BLaER1 (cell line): ENCODE measurements around the gene SLC35A5.
A peak's percentile ranks its signal among the peaks of the same experiment; 100 is the strongest.
"Not testable (repeated sequence)": the region's sequence is repeated elsewhere in the genome, so short reads cannot be mapped to it uniquely, and the experiment has no call there.

Source experiments
- H3K27ac ChIP-seq: shearing (Covaris generic); formaldehyde crosslinking; 2 replicates; pipeline ENCODE4 v1.8.1; 2022
- H3K27me3 ChIP-seq: shearing (Covaris generic); formaldehyde crosslinking; 2 replicates; pipeline ENCODE4 v1.8.1; 2022
- H3K36me3 ChIP-seq: shearing (Covaris generic); formaldehyde crosslinking; 2 replicates; pipeline ENCODE4 v1.8.1; 2022
- H3K4me1 ChIP-seq: shearing (Covaris generic); formaldehyde crosslinking; 2 replicates; pipeline ENCODE4 v1.8.1; 2022
- H3K4me2 ChIP-seq: shearing (Covaris generic); formaldehyde crosslinking; 2 replicates; pipeline ENCODE4 v1.8.1; 2022
- H3K4me3 ChIP-seq: shearing (Covaris generic); formaldehyde crosslinking; 2 replicates; pipeline ENCODE4 v1.8.1; 2022
- H3K9ac ChIP-seq: shearing (Covaris generic); formaldehyde crosslinking; 2 replicates; pipeline ENCODE4 v1.8.1; 2022
- H3K9me3 ChIP-seq: shearing (Covaris generic); formaldehyde crosslinking; 2 replicates; pipeline ENCODE4 v1.8.1; 2022
- H4K20me1 ChIP-seq: shearing (Covaris generic); formaldehyde crosslinking; 2 replicates; pipeline ENCODE4 v1.8.1; 2022
- Cebpa-rat ChIP-seq: shearing (Covaris generic); IDR thresholded peaks from 2 replicates; pipeline ENCODE4 v1.8.1; 2022

SLC35A5 gene

GRCh38 chr3:112561734-112562529 lies at the start of gene SLC35A5, which contains the start of gene ATG3:
Gene SLC35A5, plus strand, starts transcription at chr3:112562045. Its CDS starts 1,359 bp downstream, at chr3:112563404.
Gene ATG3, minus strand, starts transcription at chr3:112561962. Its CDS starts 434 bp downstream, at chr3:112561528.
- H3K27me3 ChIP-seq, result no peaks in the 10 kb centered on the region
- H3K9ac ChIP-seq, result peak within 1 kb of the TSS; percentile 92
- peak within 1 kb of the TSS; percentile 95 for H3K4me3 ChIP-seq
- peak within 1 kb of the TSS; percentile 84 for H3K27ac ChIP-seq
- H3K36me3 ChIP-seq, result peaks cover 27% of the 10 kb centered on the region
- no peaks in the 10 kb centered on the region for H3K9me3 ChIP-seq
- peaks cover 28% of the 10 kb centered on the region for H3K4me1 ChIP-seq
- peak; percentile 66; the same call in 1 of the 2 replicates for TF ChIP-seq Cebpa-rat
- peak within 1 kb of the TSS; percentile 85 for H3K4me2 ChIP-seq
- peaks cover 21% of the 10 kb centered on the region; the same call in 1 of the 2 replicates for H4K20me1 ChIP-seq

- no peak overlapping the region for H3K27ac ChIP-seq
- H3K4me1 ChIP-seq, result no peaks in the 10 kb centered on the region
- H3K9ac ChIP-seq, result no peak overlapping the region
- H3K27me3 ChIP-seq, result no peaks in the 10 kb centered on the region
- H3K9me3 ChIP-seq, result peaks cover 32% of the 10 kb centered on the region
- TF ChIP-seq Cebpa-rat, result no peak
- no peaks in the 10 kb centered on the region for H4K20me1 ChIP-seq
- no peak overlapping the region for H3K4me3 ChIP-seq
- no peak overlapping the region for H3K4me2 ChIP-seq
- H3K36me3 ChIP-seq, result no peaks in the 10 kb centered on the region
Measured at GRCh38 chr3:112512320-112512719, 49.5 kb upstream of the SLC35A5 start.

- no peak for TF ChIP-seq Cebpa-rat
- Histone ChIP-seq H3K9me3 (peaks cover 32% of the 10 kb centered on the region), H4K20me1 (no peaks in the 10 kb centered on the region), H3K27ac (no peak overlapping the region), H3K4me3 (no peak overlapping the region), H3K4me1 (no peaks in the 10 kb centered on the region), H3K4me2 (no peak overlapping the region), H3K9ac (no peak overlapping the region), H3K27me3 (no peaks in the 10 kb centered on the region), H3K36me3 (no peaks in the 10 kb centered on the region)
Measured at GRCh38 chr3:112514527-112515128, 47.2 kb upstream of the SLC35A5 start.

- H3K27me3 ChIP-seq, H3K9me3 ChIP-seq, H3K4me3 ChIP-seq, H4K20me1 ChIP-seq, H3K36me3 ChIP-seq, H3K9ac ChIP-seq, H3K4me1 ChIP-seq, H3K4me2 ChIP-seq: not testable (repeated sequence)
- peak overlapping the region; percentile 22; the same call in 1 of the 2 replicates for H3K27ac ChIP-seq
Measured at GRCh38 chr3:112518970-112519369, 42.9 kb upstream of the SLC35A5 start.

GRCh38 chr3:112519424-112520001 lies 42.3 kb upstream of the SLC35A5 start:
- no peak for TF ChIP-seq Cebpa-rat
- no peaks in the 10 kb centered on the region for H4K20me1 ChIP-seq
- no peaks in the 10 kb centered on the region for H3K27me3 ChIP-seq
- H3K4me1 ChIP-seq, result no peaks in the 10 kb centered on the region
- no peaks in the 10 kb centered on the region for H3K9me3 ChIP-seq
- H3K27ac ChIP-seq, result no peak overlapping the region
- no peak overlapping the region for H3K9ac ChIP-seq
- H3K36me3 ChIP-seq, result no peaks in the 10 kb centered on the region
- no peak overlapping the region for H3K4me3 ChIP-seq
- H3K4me2 ChIP-seq, result no peak overlapping the region

- not testable (repeated sequence) for H3K27me3 ChIP-seq, H3K9me3 ChIP-seq, H3K9ac ChIP-seq, H3K4me3 ChIP-seq, H3K4me1 ChIP-seq, H4K20me1 ChIP-seq, H3K27ac ChIP-seq, H3K4me2 ChIP-seq
- peaks cover 29% of the 10 kb centered on the region for H3K36me3 ChIP-seq
Measured at GRCh38 chr3:112524127-112524526, 37.7 kb upstream of the SLC35A5 start.

- Histone ChIP-seq H4K20me1 (no peaks in the 10 kb centered on the region), H3K4me3 (no peak overlapping the region), H3K4me2 (no peak overlapping the region)
Measured at GRCh38 chr3:112530573-112530972, 31.3 kb upstream of the SLC35A5 start.

GRCh38 chr3:112531358-112531781 lies 30.5 kb upstream of the SLC35A5 start:
- Histone ChIP-seq H3K9me3 (no peaks in the 10 kb centered on the region), H3K4me3 (no peak overlapping the region), H3K4me1 (no peaks in the 10 kb centered on the region), H3K27me3 (no peaks in the 10 kb centered on the region), H3K27ac (no peak overlapping the region), H3K4me2 (no peak overlapping the region), H4K20me1 (no peaks in the 10 kb centered on the region), H3K9ac (no peak overlapping the region), H3K36me3 (peaks cover 66% of the 10 kb centered on the region)
- no peak for TF ChIP-seq Cebpa-rat

More at GRCh38 chr3:112530573-112530972, 31.3 kb upstream of the SLC35A5 start:
- no peak for TF ChIP-seq Cebpa-rat
- Histone ChIP-seq H3K27ac (no peak overlapping the region), H3K4me1 (no peaks in the 10 kb centered on the region), H3K9me3 (no peaks in the 10 kb centered on the region), H3K36me3 (peaks cover 59% of the 10 kb centered on the region), H3K9ac (no peak overlapping the region), H3K27me3 (no peaks in the 10 kb centered on the region)

- Histone ChIP-seq H3K27ac (no peak overlapping the region), H3K27me3 (no peaks in the 10 kb centered on the region), H3K4me3 (no peak overlapping the region), H3K4me2 (no peak overlapping the region), H3K4me1 (no peaks in the 10 kb centered on the region), H4K20me1 (no peaks in the 10 kb centered on the region), H3K9ac (no peak overlapping the region), H3K36me3 (peaks cover 61% of the 10 kb centered on the region), H3K9me3 (no peaks in the 10 kb centered on the region)
- TF ChIP-seq Cebpa-rat, result no peak
Measured at GRCh38 chr3:112539825-112540650, 21.8 kb upstream of the SLC35A5 start.
